Colonic mucosa (tissue), 4 donors: ENCODE measurements around the gene PDZD2. TPM values are rescaled to one million over a fixed set of nuclear protein-coding genes. Genes with fewer than 3 reads are reported as not detected.

ENCODE experiments used
- DNase-seq: peaks from one replicate; pipeline ENCODE4 v3.0.0-alpha.2; 2020
- H3K27ac ChIP-seq: fragments of 200-600 bp; one replicate; pipeline ENCODE4 v1.8.0; 2021
- H3K27me3 ChIP-seq: fragments of 200-600 bp; one replicate; pipeline ENCODE4 v1.8.0; 2021
- H3K36me3 ChIP-seq: fragments of 200-600 bp; one replicate; pipeline ENCODE4 v1.8.0; 2021
- H3K4me1 ChIP-seq: fragments of 200-600 bp; one replicate; pipeline ENCODE4 v1.8.0; 2021; ENCODE audit warnings: mild to moderate bottlenecking
- H3K4me3 ChIP-seq: fragments of 200-600 bp; one replicate; pipeline ENCODE4 v1.8.0; 2021
- H3K9ac ChIP-seq, 2 donors: one replicate each; pipeline ENCODE4 v1.7.0; 2013; ENCODE audit warnings: control low read depth in 2 of 2, low read depth in 2 of 2, low read length in 2 of 2
- H3K9me3 ChIP-seq: fragments of 200-600 bp; one replicate; pipeline ENCODE4 v1.8.0; 2021
- intact Hi-C: fragments of 100-400 bp; cut with DNase I; formaldehyde crosslinking; loops from one replicate; pipeline ENCODE4 v1.14.1; 2022
- total RNA-seq, 2 donors: library from RNA; stranded (reverse); fragmentation: NEBNext Ultra II Directional in 1 of 2; extraction: Animal tissue kit (Norgen Biotek cat#: 25700) in 1 of 2; gene quantifications; one replicate each; pipeline ENCODE4 v1.2.1, GENCODE V29; 2021
- TF ChIP-seq, protein P1 (sequence below): fragments of 200-600 bp; IDR thresholded peaks from one replicate; pipeline ENCODE4 v1.8.0; 2022; ENCODE audit warnings: antibody characterized with exemption, mild to moderate bottlenecking
- donor health status: healthy.
- donor health status: DM: no; HTN: no; CAD: no.
- donor health status: DM: no; HTN: no; CAD: no.

Gene PDZD2
- total RNA-seq, 2 donors from 2014 or later: 1.8 to 2.3 TPM

DNA sequence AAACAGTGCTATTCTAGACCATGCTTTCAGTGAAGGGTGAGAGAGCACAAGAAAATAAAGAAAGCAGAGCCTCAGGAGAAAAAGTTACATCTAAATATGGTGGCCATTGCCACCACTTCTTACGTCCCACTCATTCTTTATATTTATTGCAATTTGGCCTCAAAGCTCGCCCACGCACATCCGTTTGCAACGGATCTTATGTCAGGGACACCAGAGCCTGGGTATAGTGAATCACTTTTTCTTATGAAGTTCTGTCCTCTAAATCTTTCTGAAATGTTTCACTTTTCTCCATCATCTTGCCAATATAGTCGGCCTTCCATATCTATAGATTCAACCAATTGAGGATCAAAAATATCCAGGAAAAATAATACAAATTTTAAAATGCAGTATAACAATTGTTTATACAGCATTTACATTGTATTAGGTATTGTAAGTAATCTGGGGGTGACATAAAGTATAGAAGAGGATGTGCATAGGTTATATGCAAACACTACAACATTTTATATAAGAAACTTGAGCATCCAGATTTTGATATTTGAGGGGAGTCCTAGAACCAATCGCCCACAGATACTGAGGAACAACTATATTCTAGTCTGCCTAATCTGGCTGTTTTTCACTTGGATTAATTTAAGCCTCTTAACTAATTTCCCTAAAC is 500.0 kb downstream of the PDZD2 start:
- Histone ChIP-seq H3K27ac (no peak overlapping the region), H3K9ac (no peak overlapping the region), H3K27me3 (no peaks in the 10 kb centered on the region), H3K4me3 (no peak overlapping the region), H3K36me3 (no peaks in the 10 kb centered on the region), H3K4me1 (no peaks in the 10 kb centered on the region), H3K9me3 (no peaks in the 10 kb centered on the region)
- intact Hi-C loops: no loop called here
- no peak for DNase-seq
- TF ChIP-seq, protein P1, sequence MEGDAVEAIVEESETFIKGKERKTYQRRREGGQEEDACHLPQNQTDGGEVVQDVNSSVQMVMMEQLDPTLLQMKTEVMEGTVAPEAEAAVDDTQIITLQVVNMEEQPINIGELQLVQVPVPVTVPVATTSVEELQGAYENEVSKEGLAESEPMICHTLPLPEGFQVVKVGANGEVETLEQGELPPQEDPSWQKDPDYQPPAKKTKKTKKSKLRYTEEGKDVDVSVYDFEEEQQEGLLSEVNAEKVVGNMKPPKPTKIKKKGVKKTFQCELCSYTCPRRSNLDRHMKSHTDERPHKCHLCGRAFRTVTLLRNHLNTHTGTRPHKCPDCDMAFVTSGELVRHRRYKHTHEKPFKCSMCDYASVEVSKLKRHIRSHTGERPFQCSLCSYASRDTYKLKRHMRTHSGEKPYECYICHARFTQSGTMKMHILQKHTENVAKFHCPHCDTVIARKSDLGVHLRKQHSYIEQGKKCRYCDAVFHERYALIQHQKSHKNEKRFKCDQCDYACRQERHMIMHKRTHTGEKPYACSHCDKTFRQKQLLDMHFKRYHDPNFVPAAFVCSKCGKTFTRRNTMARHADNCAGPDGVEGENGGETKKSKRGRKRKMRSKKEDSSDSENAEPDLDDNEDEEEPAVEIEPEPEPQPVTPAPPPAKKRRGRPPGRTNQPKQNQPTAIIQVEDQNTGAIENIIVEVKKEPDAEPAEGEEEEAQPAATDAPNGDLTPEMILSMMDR: no peak

DNA sequence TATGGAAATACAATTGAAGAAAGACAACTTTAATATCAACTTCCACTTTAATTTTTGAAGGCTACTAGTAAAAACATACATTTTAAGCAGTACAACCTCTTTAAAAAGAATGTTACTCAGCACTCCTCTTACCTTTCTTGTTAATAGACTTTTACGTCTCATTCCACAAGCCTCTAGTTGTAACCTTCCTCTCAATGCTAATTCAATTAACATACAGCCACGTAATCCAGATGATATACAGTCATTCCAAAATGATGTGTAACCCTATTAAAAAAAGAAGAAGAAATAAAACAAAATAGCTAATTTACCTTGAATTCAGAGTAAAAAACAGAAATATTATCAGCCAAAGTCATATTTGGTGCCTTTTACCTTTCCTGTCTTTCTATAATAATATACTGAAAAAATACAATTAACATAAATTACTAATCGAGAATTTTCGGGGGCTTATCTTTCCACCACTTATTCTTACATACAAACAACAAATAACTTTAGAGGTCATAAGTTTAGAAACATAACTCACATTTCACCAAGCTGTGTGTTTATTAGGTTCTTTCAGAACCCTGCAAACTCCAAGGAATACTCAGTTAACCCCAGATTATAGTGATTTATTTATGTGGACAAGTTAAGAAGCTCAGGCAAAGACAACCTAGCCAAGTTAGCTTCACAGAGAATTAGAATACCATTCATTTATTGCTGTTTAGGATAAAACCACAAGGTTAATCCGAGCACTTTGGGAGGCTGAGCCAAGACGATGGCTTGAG is 504.9 kb downstream of the PDZD2 start:
- TF ChIP-seq, protein P1: no peak
- Histone ChIP-seq H3K4me3 (no peak overlapping the region), H3K36me3 (no peaks in the 10 kb centered on the region), H3K4me1 (peaks cover 18% of the 10 kb centered on the region), H3K9ac (no peak overlapping the region), H3K27ac (no peak overlapping the region), H3K9me3 (no peaks in the 10 kb centered on the region), H3K27me3 (no peaks in the 10 kb centered on the region)
- no peak for DNase-seq
- intact Hi-C loops: no loop called here

DNA sequence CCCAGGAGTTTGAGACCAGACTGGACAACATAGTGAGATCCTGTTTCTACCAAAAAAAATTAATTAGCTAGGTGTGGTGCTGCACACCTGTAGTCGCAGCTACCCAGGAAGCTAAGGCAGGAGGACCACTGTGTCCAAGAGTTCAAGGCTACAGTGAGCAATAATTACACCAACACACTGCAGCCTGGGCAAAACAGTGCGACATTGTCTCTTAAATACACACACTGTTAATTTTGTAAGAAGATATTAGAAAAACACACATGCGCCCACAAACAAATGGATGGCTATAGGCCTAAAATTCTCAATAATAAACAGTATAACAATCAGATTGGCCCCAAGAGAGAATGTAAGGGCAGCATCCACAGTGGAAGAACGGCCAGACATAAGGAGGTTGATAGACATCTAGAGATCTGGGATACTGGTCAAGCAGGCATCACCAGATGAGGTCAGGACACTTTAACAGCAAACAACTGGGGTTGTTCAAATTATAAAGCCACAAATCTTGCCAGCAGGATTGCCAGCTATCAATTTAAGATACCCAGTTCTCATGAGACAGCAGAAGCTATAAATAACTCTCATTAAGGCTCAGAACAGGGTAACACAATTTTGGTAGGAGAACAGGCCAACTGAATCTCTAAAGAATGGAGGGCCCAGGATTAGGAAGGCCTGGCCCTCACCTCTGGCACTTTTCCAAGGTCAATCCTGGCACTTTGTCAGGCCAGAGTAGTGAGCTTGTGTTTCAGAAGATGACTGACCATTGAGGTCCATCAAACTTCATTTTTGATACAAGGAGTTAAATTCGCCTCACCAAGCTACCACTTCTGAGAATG is 505.7 kb downstream of the PDZD2 start:
- H3K9ac ChIP-seq: no peak overlapping the region
- TF ChIP-seq, protein P1: no peak
- H3K9me3 ChIP-seq: no peaks in the 10 kb centered on the region
- intact Hi-C loops: no loop called here
- no peak overlapping the region for H3K27ac ChIP-seq
- no peaks in the 10 kb centered on the region for H3K36me3 ChIP-seq
- H3K4me1 ChIP-seq: peaks cover 18% of the 10 kb centered on the region
- no peak overlapping the region for H3K4me3 ChIP-seq
- no peaks in the 10 kb centered on the region for H3K27me3 ChIP-seq
- no peak for DNase-seq

DNA sequence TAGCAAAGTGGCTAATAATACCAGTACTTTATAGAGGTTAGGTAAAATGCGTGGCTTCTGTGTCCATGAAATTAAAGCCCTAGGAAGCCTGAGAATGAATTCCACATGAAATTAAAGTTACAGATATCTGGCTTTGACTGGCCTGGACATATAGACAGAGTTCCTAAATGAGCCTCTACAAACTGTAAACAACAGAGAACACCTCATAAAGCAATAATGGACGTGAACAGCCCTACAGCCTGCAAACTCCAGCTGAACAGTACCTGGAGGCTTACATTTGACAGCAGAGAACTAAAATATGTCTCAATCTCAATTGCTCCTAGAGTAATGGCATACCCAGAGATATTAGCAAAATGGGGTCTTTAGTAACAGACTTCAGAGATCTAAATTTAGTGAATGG is 506.4 kb downstream of the PDZD2 start:
- Histone ChIP-seq H3K27me3 (no peaks in the 10 kb centered on the region), H3K27ac (no peak overlapping the region), H3K4me3 (no peak overlapping the region), H3K9me3 (no peaks in the 10 kb centered on the region), H3K36me3 (no peaks in the 10 kb centered on the region), H3K4me1 (peaks cover 18% of the 10 kb centered on the region), H3K9ac (no peak overlapping the region)
- intact Hi-C loops: no loop called here
- no peak for DNase-seq
- TF ChIP-seq, protein P1: no peak

DNA sequence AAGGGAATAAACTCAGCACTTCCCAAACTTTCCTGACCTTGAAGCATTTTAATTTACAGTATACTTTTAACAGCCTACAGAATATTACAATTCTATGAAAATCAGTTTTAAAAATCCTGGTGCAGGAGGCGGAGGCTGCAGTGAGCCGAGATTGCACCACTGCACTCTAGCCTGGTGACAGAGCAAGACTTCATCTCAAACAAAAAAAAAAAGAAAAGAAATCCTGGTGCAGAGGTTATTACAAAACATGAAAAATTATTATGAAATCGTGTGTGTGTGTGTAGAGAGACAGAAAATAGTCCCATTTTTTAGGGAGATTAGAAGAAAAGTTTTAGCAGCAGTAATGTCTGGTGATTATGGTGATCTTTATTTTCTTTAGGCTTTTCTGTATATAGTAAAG is 508.3 kb downstream of the PDZD2 start:
- H3K27ac ChIP-seq: no peak overlapping the region
- no peaks in the 10 kb centered on the region for H3K9me3 ChIP-seq
- H3K4me3 ChIP-seq: no peak overlapping the region
- H3K27me3 ChIP-seq: no peaks in the 10 kb centered on the region
- TF ChIP-seq, protein P1: no peak
- DNase-seq: no peak
- H3K36me3 ChIP-seq: no peaks in the 10 kb centered on the region
- no peak overlapping the region for H3K9ac ChIP-seq
- intact Hi-C loops: no loop called here
- peaks cover 18% of the 10 kb centered on the region for H3K4me1 ChIP-seq
